Measurements from ENCODE around the gene EIF1. TPM values are rescaled to one million over a fixed set of nuclear protein-coding genes. Genes with fewer than 3 reads are reported as not detected.

Gene EIF1
- total and polyA plus RNA-seq, 2 experiments from 2014 or later, result 272 to 603 TPM

DNA sequence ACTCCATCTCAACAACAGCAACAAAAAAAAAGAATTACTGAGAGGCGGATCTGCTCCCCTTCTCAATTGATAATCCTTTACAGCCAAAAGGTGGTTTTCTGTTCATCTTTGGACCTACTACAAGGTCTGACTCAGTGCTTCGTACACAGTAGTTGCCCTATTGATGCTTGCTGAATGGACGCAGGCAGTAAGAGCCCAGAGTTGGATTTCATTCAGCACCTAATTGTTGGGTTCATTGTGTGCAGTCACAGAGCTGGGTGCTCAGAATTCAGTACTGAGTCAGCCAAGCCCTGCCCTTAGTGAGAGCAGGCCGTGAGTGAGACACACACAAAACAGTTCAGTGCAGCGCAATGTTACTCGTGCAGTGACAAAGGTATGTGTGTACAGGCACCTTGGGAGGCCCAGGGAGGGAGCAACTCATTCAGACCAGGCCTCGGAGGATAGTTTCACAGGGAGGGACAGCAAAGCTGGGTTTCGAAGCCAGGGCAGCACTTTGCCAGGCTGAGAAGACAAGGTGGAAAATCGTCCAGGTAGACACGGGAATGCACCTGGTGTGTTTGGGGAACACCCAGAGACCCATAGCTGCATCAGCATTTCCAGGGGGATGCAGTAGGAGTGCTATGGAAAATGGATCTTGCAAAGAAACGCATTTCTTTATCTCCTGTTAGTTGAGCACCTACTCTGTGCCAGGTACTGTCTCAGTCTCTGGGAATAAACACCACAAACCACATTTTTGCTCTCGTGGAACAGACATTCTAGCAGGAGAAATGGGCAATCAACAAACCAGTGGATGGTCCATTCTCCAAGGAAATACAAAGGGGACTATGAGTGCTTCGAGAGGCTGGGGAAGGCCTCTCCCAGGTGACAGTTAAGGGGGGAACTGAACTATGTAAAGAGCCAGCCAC is 46.2 kb upstream of the EIF1 start:
- Mint-ChIP-seq H3K4me3 (no peak overlapping the region), H3K4me1 (no peaks in the 10 kb centered on the region), H3K27me3 (ENCODE audit: insufficient read depth, low read depth, poor library complexity) (peaks cover 8% of the 10 kb centered on the region), H3K9me3 (no peaks in the 10 kb centered on the region), H3K36me3 (ENCODE audit: low read depth) (no peaks in the 10 kb centered on the region), H3K27ac (no peak overlapping the region)
- Histone ChIP-seq H3K4me2 (no peak overlapping the region), H3K79me2 (replicated peaks; ENCODE audit: insufficient read depth) (no peaks in the 10 kb centered on the region), H2AFZ (peak overlapping the region; percentile 81), H4K20me1 (replicated peaks; ENCODE audit: insufficient read depth) (no peaks in the 10 kb centered on the region), H3K27me3 (ENCODE audit: insufficient read depth) (no peaks in the 10 kb centered on the region), H3K4me3 (no peak overlapping the region), H3K27ac (ENCODE audit: low read depth) (no peak overlapping the region), H3K36me3 (ENCODE audit: insufficient read depth) (no peaks in the 10 kb centered on the region), H3K4me1 (ENCODE audit: insufficient read depth) (no peaks in the 10 kb centered on the region), H3F3A (replicated peaks; ENCODE audit: low read depth) (no peaks in the 10 kb centered on the region), H3K9me2 (ENCODE audit: insufficient read depth) (no peaks in the 10 kb centered on the region)
- no peak for TF ChIP-seq EZH2 (IDR thresholded peaks at IDR 0.05; ENCODE audit: low read depth, unreplicated experiment)
- TF ChIP-seq EZH2phosphoT487 (IDR thresholded peaks at IDR 0.05; ENCODE audit: unreplicated experiment), result no peak
- TF ChIP-seq ZNF114 (CRISPR knock-in tag; IDR thresholded peaks at IDR 0.05), result no peak
- TF ChIP-seq STAT1 (IDR thresholded peaks at IDR 0.05; ENCODE audit: unreplicated experiment), result no peak
- TF ChIP-seq POLR2AphosphoS5 (IDR thresholded peaks at IDR 0.05; ENCODE audit: low read depth), result no peak
- no peak for TF ChIP-seq CREB1 (CRISPR knock-in tag; IDR thresholded peaks at IDR 0.05; ENCODE audit: low read depth)
- TF ChIP-seq, protein P1, sequence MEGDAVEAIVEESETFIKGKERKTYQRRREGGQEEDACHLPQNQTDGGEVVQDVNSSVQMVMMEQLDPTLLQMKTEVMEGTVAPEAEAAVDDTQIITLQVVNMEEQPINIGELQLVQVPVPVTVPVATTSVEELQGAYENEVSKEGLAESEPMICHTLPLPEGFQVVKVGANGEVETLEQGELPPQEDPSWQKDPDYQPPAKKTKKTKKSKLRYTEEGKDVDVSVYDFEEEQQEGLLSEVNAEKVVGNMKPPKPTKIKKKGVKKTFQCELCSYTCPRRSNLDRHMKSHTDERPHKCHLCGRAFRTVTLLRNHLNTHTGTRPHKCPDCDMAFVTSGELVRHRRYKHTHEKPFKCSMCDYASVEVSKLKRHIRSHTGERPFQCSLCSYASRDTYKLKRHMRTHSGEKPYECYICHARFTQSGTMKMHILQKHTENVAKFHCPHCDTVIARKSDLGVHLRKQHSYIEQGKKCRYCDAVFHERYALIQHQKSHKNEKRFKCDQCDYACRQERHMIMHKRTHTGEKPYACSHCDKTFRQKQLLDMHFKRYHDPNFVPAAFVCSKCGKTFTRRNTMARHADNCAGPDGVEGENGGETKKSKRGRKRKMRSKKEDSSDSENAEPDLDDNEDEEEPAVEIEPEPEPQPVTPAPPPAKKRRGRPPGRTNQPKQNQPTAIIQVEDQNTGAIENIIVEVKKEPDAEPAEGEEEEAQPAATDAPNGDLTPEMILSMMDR (conservative IDR thresholded peaks at IDR 0.05; ENCODE audit: low read depth in 2 of 2), result no peak
- TF ChIP-seq ZNF331 (CRISPR knock-in tag; IDR thresholded peaks at IDR 0.05; ENCODE audit: low read depth), result no peak
- TF ChIP-seq, protein P2, sequence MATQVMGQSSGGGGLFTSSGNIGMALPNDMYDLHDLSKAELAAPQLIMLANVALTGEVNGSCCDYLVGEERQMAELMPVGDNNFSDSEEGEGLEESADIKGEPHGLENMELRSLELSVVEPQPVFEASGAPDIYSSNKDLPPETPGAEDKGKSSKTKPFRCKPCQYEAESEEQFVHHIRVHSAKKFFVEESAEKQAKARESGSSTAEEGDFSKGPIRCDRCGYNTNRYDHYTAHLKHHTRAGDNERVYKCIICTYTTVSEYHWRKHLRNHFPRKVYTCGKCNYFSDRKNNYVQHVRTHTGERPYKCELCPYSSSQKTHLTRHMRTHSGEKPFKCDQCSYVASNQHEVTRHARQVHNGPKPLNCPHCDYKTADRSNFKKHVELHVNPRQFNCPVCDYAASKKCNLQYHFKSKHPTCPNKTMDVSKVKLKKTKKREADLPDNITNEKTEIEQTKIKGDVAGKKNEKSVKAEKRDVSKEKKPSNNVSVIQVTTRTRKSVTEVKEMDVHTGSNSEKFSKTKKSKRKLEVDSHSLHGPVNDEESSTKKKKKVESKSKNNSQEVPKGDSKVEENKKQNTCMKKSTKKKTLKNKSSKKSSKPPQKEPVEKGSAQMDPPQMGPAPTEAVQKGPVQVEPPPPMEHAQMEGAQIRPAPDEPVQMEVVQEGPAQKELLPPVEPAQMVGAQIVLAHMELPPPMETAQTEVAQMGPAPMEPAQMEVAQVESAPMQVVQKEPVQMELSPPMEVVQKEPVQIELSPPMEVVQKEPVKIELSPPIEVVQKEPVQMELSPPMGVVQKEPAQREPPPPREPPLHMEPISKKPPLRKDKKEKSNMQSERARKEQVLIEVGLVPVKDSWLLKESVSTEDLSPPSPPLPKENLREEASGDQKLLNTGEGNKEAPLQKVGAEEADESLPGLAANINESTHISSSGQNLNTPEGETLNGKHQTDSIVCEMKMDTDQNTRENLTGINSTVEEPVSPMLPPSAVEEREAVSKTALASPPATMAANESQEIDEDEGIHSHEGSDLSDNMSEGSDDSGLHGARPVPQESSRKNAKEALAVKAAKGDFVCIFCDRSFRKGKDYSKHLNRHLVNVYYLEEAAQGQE (IDR thresholded peaks at IDR 0.05; ENCODE audit: unreplicated experiment), result no peak
- ATAC-seq (no peak), DNase-seq (ENCODE audit: low spot score) (no peak)

Data from GM23338 (cell line).